CD4-positive, alpha-beta memory T cell (primary cell): ENCODE measurements around the gene MAPKAP1. TPM values are rescaled to one million over a fixed set of nuclear protein-coding genes. Genes with fewer than 3 reads are reported as not detected.
A peak's percentile ranks its signal among the peaks of the same experiment; 100 is the strongest.

Experiments used
- CTCF ChIA-PET: fragments of 350-600 bp; sonication (Branson Sonifier 250); formaldehyde crosslinking; loops from one replicate; lab custom pipeline; 2021; ENCODE audit warnings: inconsistent platforms; ENCODE audit not compliant: partially characterized antibody; lab: Charles Lee
- POLR2A ChIA-PET: fragments of 350-600 bp; sonication (Branson Sonifier 250); formaldehyde crosslinking; loops from one replicate; lab custom pipeline; 2021; ENCODE audit not compliant: partially characterized antibody; lab: Charles Lee
- DNase-seq, 5 donors: peaks; one replicate each; pipeline versions ENCODE4 v3.0.0 to v3.0.0-alpha.2; 2020 to 2022; ENCODE audit warnings: mixed read lengths in 1 of 5
- H3K27ac ChIP-seq: one replicate; pipeline ENCODE4 v1.7.0; 2013; ENCODE audit warnings: low read depth, low read length
- H3K27me3 ChIP-seq: 2 replicates; pipeline ENCODE4 v1.7.0; 2013; ENCODE audit warnings: mild to moderate bottlenecking, low read length, moderate library complexity; ENCODE audit not compliant: insufficient read depth
- H3K36me3 ChIP-seq: 2 replicates; pipeline ENCODE4 v1.7.0; 2013; ENCODE audit warnings: mild to moderate bottlenecking, low read length, moderate library complexity; ENCODE audit not compliant: insufficient read depth
- H3K4me1 ChIP-seq: 2 replicates; pipeline ENCODE4 v1.7.0; 2013; ENCODE audit warnings: mild to moderate bottlenecking, low read length, moderate library complexity; ENCODE audit not compliant: insufficient read depth
- H3K4me3 ChIP-seq, 2 donors: one replicate each; pipeline ENCODE4 v1.7.0; 2013; ENCODE audit warnings: low read length in 2 of 2, mild to moderate bottlenecking in 1 of 2
- H3K9me3 ChIP-seq, 2 donors: one replicate each; pipeline ENCODE4 v1.7.0; 2013; ENCODE audit warnings: low read length in 2 of 2, control low read depth in 1 of 2; ENCODE audit not compliant: control insufficient read depth in 1 of 2
- H3K27ac Mint-ChIP-seq, 7 donors: one replicate each; pipeline ENCODE4 v1.8.0; 2020 to 2021; ENCODE audit warnings: mixed read lengths in 7 of 7, mild to moderate bottlenecking in 6 of 7, inconsistent platforms in 3 of 7, moderate library complexity in 3 of 7
- H3K27me3 Mint-ChIP-seq, 2 donors: one replicate each; pipeline ENCODE4 v1.8.0; 2020 to 2021; ENCODE audit warnings: mixed read lengths in 2 of 2
- H3K36me3 Mint-ChIP-seq, 2 donors: one replicate each; pipeline ENCODE4 v1.8.0; 2020 to 2021; ENCODE audit warnings: mixed read lengths in 2 of 2, inconsistent platforms in 1 of 2, mild to moderate bottlenecking in 1 of 2
- H3K4me1 Mint-ChIP-seq, 4 donors: one replicate each; pipeline ENCODE4 v1.8.0; 2020 to 2021; ENCODE audit warnings: mixed read lengths in 4 of 4, mild to moderate bottlenecking in 1 of 4
- H3K4me3 Mint-ChIP-seq, 8 donors: one replicate each; pipeline ENCODE4 v1.8.0; 2020 to 2021; ENCODE audit warnings: mixed read lengths in 8 of 8, mild to moderate bottlenecking in 7 of 8, moderate library complexity in 6 of 8, inconsistent platforms in 3 of 8
- H3K9me3 Mint-ChIP-seq, 8 donors: one replicate each; pipeline ENCODE4 v1.8.0; 2020 to 2021; ENCODE audit warnings: mixed read lengths in 8 of 8, mild to moderate bottlenecking in 5 of 8, inconsistent platforms in 3 of 8, moderate library complexity in 1 of 8
- intact Hi-C: fragments of 100-400 bp; cut with micrococcal nuclease; formaldehyde crosslinking; loops from one replicate; pipeline ENCODE4 v1.15.1; 2023
- polyA plus RNA-seq, 2 donors: library from polyadenylated mRNA; unstranded; fragments of 300-500 nt; fragmentation: Illumina TruSeq; gene quantifications; one replicate each; pipeline ENCODE4 v1.2.3, GENCODE V29; 2021
- total RNA-seq, 2 experiments: library from RNA; stranded (reverse); gene quantifications; one replicate each; pipeline ENCODE4 v1.2.3, GENCODE V29; 2021

MAPKAP1 gene
- total and polyA plus RNA-seq, 4 experiments from 2014 or later = 51.6 to 59.1 (median 55.8) TPM

DNA sequence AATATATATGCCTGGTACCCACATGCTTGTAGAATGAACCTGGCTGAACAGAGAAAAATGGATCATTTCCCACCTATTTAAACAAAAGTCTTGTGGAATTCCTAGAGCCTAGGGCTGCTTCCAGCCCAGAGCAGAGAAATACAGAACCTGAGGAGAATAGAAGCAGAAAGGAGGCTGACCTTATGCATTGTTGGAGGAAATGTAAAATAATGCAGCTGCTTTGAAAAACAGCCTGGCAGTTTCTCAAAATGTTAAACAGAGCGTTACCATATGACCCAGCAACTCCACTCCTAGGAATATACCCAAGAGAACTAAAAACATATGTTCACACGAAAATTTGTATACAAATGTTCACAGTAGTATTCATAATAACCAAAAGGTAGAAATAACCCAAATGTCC lies 15.1 kb downstream of the MAPKAP1 start:
- Mint-ChIP-seq H3K36me3 (peaks cover 13 to 14% of the 10 kb centered on the region in 2 donors), H3K27ac (peak overlapping the region in 1 of 7 donors; percentile 24), H3K27me3 (no peaks in the 10 kb centered on the region), H3K4me1 (peaks cover 13 to 28% (median 25%) of the 10 kb centered on the region in 4 donors), H3K9me3 (no peaks in the 10 kb centered on the region), H3K4me3 (no peak overlapping the region)
- ChIA-PET CTCF (interaction anchor here (0.7 kb wide), 1 partner anchor 12 kb away, joined by 4 read pairs; no protein-coding TSS in a partner anchor), POLR2A (no interaction called here)
- no peaks in the 10 kb centered on the region for H3K27me3 ChIP-seq
- H3K4me1 ChIP-seq = no peaks in the 10 kb centered on the region
- H3K4me3 ChIP-seq = no peak overlapping the region
- no peaks in the 10 kb centered on the region for H3K36me3 ChIP-seq
- intact Hi-C loops = no loop called here
- H3K27ac ChIP-seq = no peak overlapping the region
- no peak for DNase-seq
- H3K9me3 ChIP-seq = no peaks in the 10 kb centered on the region

DNA sequence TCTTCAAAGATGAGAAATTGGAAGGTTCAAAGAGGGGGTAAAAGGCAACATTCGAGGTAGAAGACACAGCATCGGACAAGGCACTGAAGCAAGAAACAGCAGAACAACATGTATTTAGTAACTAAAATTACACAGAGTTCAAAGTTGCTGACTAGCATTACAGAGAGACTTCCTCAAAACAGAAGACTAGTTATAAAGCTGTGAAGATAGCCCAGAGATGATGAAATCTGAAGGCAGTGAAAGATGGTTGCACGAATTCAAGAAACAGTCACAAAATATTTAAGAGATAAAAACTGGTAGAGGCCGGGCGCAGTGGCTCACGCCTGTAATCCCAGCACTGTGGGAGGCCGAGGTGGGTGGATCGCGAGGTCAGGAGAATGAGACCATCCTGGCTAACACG lies 16.3 kb downstream of the MAPKAP1 start:
- DNase-seq = no peak
- H3K27ac ChIP-seq = no peak overlapping the region
- Mint-ChIP-seq H3K27ac (peak overlapping the region in 1 of 7 donors; percentile 7), H3K27me3 (no peaks in the 10 kb centered on the region), H3K9me3 (no peaks in the 10 kb centered on the region), H3K4me1 (peaks cover 11 to 22% (median 20%) of the 10 kb centered on the region in 4 donors), H3K4me3 (no peak overlapping the region), H3K36me3 (peaks cover 13 to 15% of the 10 kb centered on the region in 2 donors)
- H3K9me3 ChIP-seq = no peaks in the 10 kb centered on the region
- no peaks in the 10 kb centered on the region for H3K27me3 ChIP-seq
- intact Hi-C loops = no loop called here
- POLR2A ChIA-PET = no interaction called here
- H3K36me3 ChIP-seq = no peaks in the 10 kb centered on the region
- CTCF ChIA-PET = no interaction called here
- H3K4me3 ChIP-seq = no peak overlapping the region
- H3K4me1 ChIP-seq = no peaks in the 10 kb centered on the region

DNA sequence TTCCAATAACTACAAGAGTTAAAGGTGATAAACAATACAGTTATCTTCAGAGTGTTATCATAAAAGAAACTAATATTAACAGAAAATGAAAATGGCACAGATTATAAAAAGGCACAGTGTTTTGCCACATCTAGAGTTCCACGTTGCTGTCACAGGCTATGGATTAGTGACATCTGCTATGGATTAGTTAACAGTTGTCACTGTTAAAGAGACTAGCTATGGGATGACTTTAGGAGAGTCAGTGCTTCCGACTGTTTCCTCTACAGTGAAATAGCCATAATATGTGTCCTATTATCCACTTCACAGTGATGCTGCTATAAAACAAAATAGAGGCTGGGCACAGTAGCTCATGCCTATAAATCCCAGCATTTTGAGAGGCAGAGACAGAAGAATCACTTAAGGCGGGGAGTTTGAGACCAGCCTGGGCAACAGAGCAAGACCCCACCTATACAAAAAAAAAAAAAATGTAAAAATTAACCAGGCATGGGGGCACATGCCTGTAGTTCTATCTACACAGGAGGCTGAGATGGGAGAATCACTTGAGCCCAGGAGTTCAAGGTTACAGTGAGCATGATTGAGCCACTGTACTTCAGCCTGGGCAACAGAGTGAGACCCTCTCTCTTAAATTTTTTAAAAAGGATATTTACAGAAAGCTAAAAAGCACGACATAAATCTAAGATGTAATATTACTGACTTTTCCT lies 19.7 kb downstream of the MAPKAP1 start:
- H3K4me1 ChIP-seq = no peaks in the 10 kb centered on the region
- H3K36me3 Mint-ChIP-seq = peaks cover 28 to 37% of the 10 kb centered on the region in 2 donors
- POLR2A ChIA-PET = no interaction called here
- H3K9me3 ChIP-seq = no peaks in the 10 kb centered on the region
- intact Hi-C loops = no loop called here
- H3K4me3 ChIP-seq = no peak overlapping the region
- H3K36me3 ChIP-seq = peaks cover 3% of the 10 kb centered on the region
- H3K27me3 Mint-ChIP-seq = no peaks in the 10 kb centered on the region
- no peak overlapping the region for H3K27ac ChIP-seq
- no peaks in the 10 kb centered on the region for H3K9me3 Mint-ChIP-seq
- H3K27ac Mint-ChIP-seq = peak overlapping the region in 1 of 7 donors; percentile 53
- peaks cover 19 to 31% (median 22%) of the 10 kb centered on the region in 4 donors for H3K4me1 Mint-ChIP-seq
- CTCF ChIA-PET = interaction anchor here (0.6 kb wide), 1 partner anchor 20 kb away, joined by 3 read pairs; the partner anchor contains the start of gene MAPKAP1
- DNase-seq = no peak
- no peaks in the 10 kb centered on the region for H3K27me3 ChIP-seq
- peak overlapping the region in 1 of 8 donors; percentile 11 for H3K4me3 Mint-ChIP-seq

DNA sequence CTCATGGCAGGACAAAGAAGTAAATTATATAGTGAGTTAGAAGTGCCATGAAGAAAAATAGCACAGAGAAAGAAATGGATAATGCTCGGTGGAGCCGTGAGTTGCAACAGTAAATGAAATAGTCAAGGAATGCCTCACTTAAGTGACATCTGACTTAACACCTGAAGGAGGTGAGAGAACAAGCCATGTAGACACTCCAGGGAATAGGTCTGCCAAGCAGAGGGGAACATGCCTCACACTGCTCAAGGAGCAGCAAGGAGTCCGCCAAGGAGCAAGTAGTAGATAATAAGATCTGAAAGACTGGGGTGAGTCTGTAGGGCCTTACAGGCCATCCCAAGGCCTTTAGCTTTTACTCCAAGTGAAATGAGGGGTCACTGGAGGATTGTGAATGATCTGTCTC lies 21.8 kb downstream of the MAPKAP1 start:
- Histone ChIP-seq H3K4me3 (no peak overlapping the region), H3K9me3 (no peaks in the 10 kb centered on the region), H3K27me3 (no peaks in the 10 kb centered on the region), H3K4me1 (no peaks in the 10 kb centered on the region), H3K27ac (no peak overlapping the region), H3K36me3 (peaks cover 3% of the 10 kb centered on the region)
- Mint-ChIP-seq H3K27me3 (no peaks in the 10 kb centered on the region), H3K36me3 (peaks cover 20 to 27% of the 10 kb centered on the region in 2 donors), H3K4me1 (peaks cover 11 to 21% (median 17%) of the 10 kb centered on the region in 4 donors), H3K4me3 (no peak overlapping the region), H3K27ac (no peak overlapping the region), H3K9me3 (no peaks in the 10 kb centered on the region)
- POLR2A ChIA-PET = no interaction called here
- intact Hi-C loops = no loop called here
- no peak for DNase-seq
- CTCF ChIA-PET = no interaction called here

DNA sequence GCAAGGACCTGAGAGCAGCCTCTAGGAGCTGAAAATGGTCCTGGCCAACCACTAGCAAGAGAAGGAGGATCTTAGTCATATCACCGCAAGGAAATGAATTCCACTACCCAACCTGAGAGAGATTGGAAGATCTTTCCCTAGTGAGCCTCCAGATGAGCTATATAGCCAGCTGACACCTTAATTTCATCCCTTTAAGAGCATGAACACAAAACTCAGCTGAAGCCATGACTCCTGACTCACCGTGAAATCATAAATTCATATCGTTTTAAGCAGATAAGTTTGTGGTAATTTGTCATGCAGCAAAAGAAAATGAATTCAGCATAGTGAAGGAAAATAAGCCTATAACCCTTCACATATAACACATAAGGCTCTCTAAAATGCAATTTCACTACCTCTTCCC lies 23.5 kb downstream of the MAPKAP1 start:
- Histone ChIP-seq H3K9me3 (no peaks in the 10 kb centered on the region), H3K27me3 (no peaks in the 10 kb centered on the region), H3K4me1 (no peaks in the 10 kb centered on the region), H3K4me3 (no peak overlapping the region), H3K36me3 (peaks cover 3% of the 10 kb centered on the region), H3K27ac (no peak overlapping the region)
- H3K4me3 Mint-ChIP-seq = no peak overlapping the region
- no peak overlapping the region for H3K27ac Mint-ChIP-seq
- intact Hi-C loops = no loop called here
- ChIA-PET POLR2A (no interaction called here), CTCF (no interaction called here)
- H3K27me3 Mint-ChIP-seq = no peaks in the 10 kb centered on the region
- H3K36me3 Mint-ChIP-seq = peaks cover 18 to 24% of the 10 kb centered on the region in 2 donors
- peaks cover 7 to 19% (median 15%) of the 10 kb centered on the region in 4 donors for H3K4me1 Mint-ChIP-seq
- DNase-seq = no peak
- no peaks in the 10 kb centered on the region for H3K9me3 Mint-ChIP-seq

DNA sequence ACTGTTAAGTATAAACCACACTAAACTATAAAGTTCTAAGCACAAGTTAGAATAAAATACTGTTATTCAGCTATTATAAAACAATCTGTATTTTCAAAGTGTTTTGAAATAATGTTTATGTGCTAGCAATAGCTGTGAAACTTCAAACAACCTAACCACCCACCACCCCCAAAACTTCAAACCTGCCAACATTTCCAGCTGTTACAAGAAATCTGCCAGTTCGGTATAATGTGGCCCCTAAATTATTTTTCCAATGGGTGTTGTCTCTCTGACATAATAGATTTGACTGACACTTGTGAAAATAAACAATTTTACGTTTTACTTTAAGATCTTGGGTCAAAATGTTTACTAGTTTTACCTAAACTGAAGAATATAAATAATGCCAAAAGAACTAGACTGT lies 24.7 kb downstream of the MAPKAP1 start:
- H3K27ac Mint-ChIP-seq = no peak overlapping the region
- H3K27me3 ChIP-seq = no peaks in the 10 kb centered on the region

DNA sequence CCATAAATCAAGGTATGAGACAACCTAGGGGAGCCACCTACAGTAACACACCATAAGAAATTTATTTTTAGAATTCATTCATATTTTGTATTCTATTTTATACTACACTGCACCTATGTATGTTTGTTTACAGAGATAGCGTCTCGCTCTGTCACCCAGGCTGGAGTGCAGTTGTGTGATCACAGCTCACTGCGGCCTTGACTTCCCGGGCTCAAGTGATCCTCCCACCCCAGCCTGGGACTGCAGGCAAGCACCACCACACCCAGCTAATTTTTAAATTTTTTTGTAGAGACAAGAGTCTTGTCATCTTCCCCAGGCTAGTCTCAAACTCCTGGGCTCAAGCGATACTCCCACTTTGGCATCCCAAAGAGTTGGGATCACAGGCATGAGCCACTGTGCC lies 25.4 kb downstream of the MAPKAP1 start:
- Histone ChIP-seq H3K36me3 (peaks cover 3% of the 10 kb centered on the region), H3K27ac (no peak overlapping the region), H3K27me3 (no peaks in the 10 kb centered on the region), H3K4me1 (no peaks in the 10 kb centered on the region), H3K4me3 (no peak overlapping the region), H3K9me3 (no peaks in the 10 kb centered on the region)
- Mint-ChIP-seq H3K4me3 (no peak overlapping the region), H3K36me3 (peaks cover 22 to 24% of the 10 kb centered on the region in 2 donors), H3K9me3 (no peaks in the 10 kb centered on the region), H3K4me1 (peaks cover 7 to 19% (median 15%) of the 10 kb centered on the region in 4 donors), H3K27me3 (no peaks in the 10 kb centered on the region), H3K27ac (peak overlapping the region in 2 of 7 donors; percentile 15 to 55)
- ChIA-PET POLR2A (no interaction called here), CTCF (no interaction called here)
- no peak for DNase-seq
- intact Hi-C loops = no loop called here

More for the DNA sequence above, 24.7 kb downstream of the MAPKAP1 start:
- Mint-ChIP-seq H3K9me3 (no peaks in the 10 kb centered on the region), H3K27me3 (no peaks in the 10 kb centered on the region), H3K4me3 (no peak overlapping the region), H3K4me1 (peaks cover 7 to 19% (median 14%) of the 10 kb centered on the region in 4 donors), H3K36me3 (peaks cover 18 to 24% of the 10 kb centered on the region in 2 donors)
- no peak for DNase-seq
- Histone ChIP-seq H3K27ac (no peak overlapping the region), H3K4me1 (no peaks in the 10 kb centered on the region), H3K4me3 (no peak overlapping the region), H3K36me3 (peaks cover 3% of the 10 kb centered on the region), H3K9me3 (no peaks in the 10 kb centered on the region)
- ChIA-PET CTCF (no interaction called here), POLR2A (no interaction called here)
- intact Hi-C loops = no loop called here
